ENCODE data around the gene WDR31. TPM values are rescaled to one million over a fixed set of nuclear protein-coding genes. Genes with fewer than 3 reads are reported as not detected.

WDR31 gene
- total RNA-seq, 2 donors from 2014 or later = 4.5 to 8.4 TPM

GRCh38 chr9:113345190-113345589 lies 5.1 kb upstream of the WDR31 start:
- Mint-ChIP-seq H3K4me1 (peaks cover 30% of the 10 kb centered on the region), H3K9me3 (no peaks in the 10 kb centered on the region), H3K27me3 (ENCODE audit: insufficient read depth) (peaks cover 32% of the 10 kb centered on the region), H3K4me3 (no peak overlapping the region), H3K36me3 (ENCODE audit: low read depth) (no peaks in the 10 kb centered on the region), H3K27ac (no peak overlapping the region)
- Histone ChIP-seq H3K9ac (ENCODE audit: extremely low read depth, low read length, poor library complexity, severe bottlenecking) (no peak overlapping the region), H3K27ac (ENCODE audit: low read depth, low read length) (no peak overlapping the region), H3K4me1 (ENCODE audit: control insufficient read depth, insufficient read depth, low read length) (peaks cover 5% of the 10 kb centered on the region), H3K9me3 (ENCODE audit: control insufficient read depth, low read length) (no peaks in the 10 kb centered on the region), H3K27me3 (ENCODE audit: control insufficient read depth, insufficient read depth, low read length, poor library complexity, severe bottlenecking) (peaks cover 6% of the 10 kb centered on the region), H3K4me3 (ENCODE audit: low read length) (no peak overlapping the region), H3K36me3 (ENCODE audit: control insufficient read depth, insufficient read depth, low read length) (no peaks in the 10 kb centered on the region)
- WGBS, 2 experiments (ENCODE audit: insufficient coverage in 1 of 2, insufficient read length in 1 of 2) = 100% methylated on average over 2 of the region's 2 CpGs; no CpG with 5 or more reads in 1 of the 2 experiments
- no peak for DNase-seq
- no peak for TF ChIP-seq CTCF (conservative IDR thresholded peaks at IDR 0.05)

GRCh38 chr9:113343732-113344231 lies 3.7 kb upstream of the WDR31 start:
- DNase-seq = peak; percentile 22
- Histone ChIP-seq H3K36me3 (ENCODE audit: control insufficient read depth, insufficient read depth, low read length) (no peaks in the 10 kb centered on the region), H3K9ac (ENCODE audit: extremely low read depth, low read length, poor library complexity, severe bottlenecking) (no peak overlapping the region), H3K4me1 (ENCODE audit: control insufficient read depth, insufficient read depth, low read length) (peaks cover 5% of the 10 kb centered on the region), H3K4me3 (ENCODE audit: low read length) (no peak overlapping the region), H3K27me3 (ENCODE audit: control insufficient read depth, insufficient read depth, low read length, poor library complexity, severe bottlenecking) (no peaks in the 10 kb centered on the region), H3K9me3 (ENCODE audit: control insufficient read depth, low read length) (no peaks in the 10 kb centered on the region), H3K27ac (ENCODE audit: low read depth, low read length) (no peak overlapping the region)
- Mint-ChIP-seq H3K4me3 (no peak overlapping the region), H3K9me3 (no peaks in the 10 kb centered on the region), H3K4me1 (peaks cover 37% of the 10 kb centered on the region), H3K27me3 (ENCODE audit: insufficient read depth) (peaks cover 24% of the 10 kb centered on the region), H3K36me3 (ENCODE audit: low read depth) (no peaks in the 10 kb centered on the region), H3K27ac (no peak overlapping the region)
- WGBS, 2 experiments (ENCODE audit: insufficient coverage in 1 of 2, insufficient read length in 1 of 2) = 75 to 80% methylated on average over 1 of the region's 1 CpG
- no peak for TF ChIP-seq CTCF (conservative IDR thresholded peaks at IDR 0.05)

- H3K9me3 ChIP-seq (ENCODE audit: control insufficient read depth, low read length) = no peaks in the 10 kb centered on the region
- Mint-ChIP-seq H3K4me1 (peaks cover 26% of the 10 kb centered on the region), H3K36me3 (ENCODE audit: low read depth) (no peaks in the 10 kb centered on the region), H3K4me3 (no peak overlapping the region), H3K27me3 (ENCODE audit: insufficient read depth) (peaks cover 24% of the 10 kb centered on the region), H3K9me3 (no peaks in the 10 kb centered on the region), H3K27ac (no peak overlapping the region)
- H3K27me3 ChIP-seq (ENCODE audit: control insufficient read depth, insufficient read depth, low read length, poor library complexity, severe bottlenecking) = no peaks in the 10 kb centered on the region
- H3K36me3 ChIP-seq (ENCODE audit: control insufficient read depth, insufficient read depth, low read length) = no peaks in the 10 kb centered on the region
- TF ChIP-seq CTCF (conservative IDR thresholded peaks at IDR 0.05) = no peak
- no peak overlapping the region for H3K4me3 ChIP-seq (ENCODE audit: low read length)
- H3K9ac ChIP-seq (ENCODE audit: extremely low read depth, low read length, poor library complexity, severe bottlenecking) = no peak overlapping the region
- WGBS, 2 experiments (ENCODE audit: insufficient coverage in 1 of 2, insufficient read length in 1 of 2) = 80 to 82% methylated on average over 9 of the region's 9 CpGs
- H3K4me1 ChIP-seq (ENCODE audit: control insufficient read depth, insufficient read depth, low read length) = peaks cover 2% of the 10 kb centered on the region
- no peak overlapping the region for H3K27ac ChIP-seq (ENCODE audit: low read depth, low read length)
- DNase-seq = peak; percentile 49
Measured at GRCh38 chr9:113341712-113342410, 1.8 kb upstream of the WDR31 start.

Measured in endodermal cell (in vitro differentiated cells).